ENCODE measurements around the gene TFF2.

The TFF2 gene

GRCh38 chr21:42350927-42351426, at the start of gene TFF2:
TSS of gene TFF2 (minus strand) at chr21:42350994. CDS start at chr21:42350957, 37 bp downstream.
- no peak within 1 kb of the TSS for H3K4me3 ChIP-seq (ENCODE audit: low read depth, low read length)
- no peak for DNase-seq (ENCODE audit: low read depth)

- no peak overlapping the region for H3K4me3 ChIP-seq (ENCODE audit: low read depth, low read length)
- no peak for DNase-seq (ENCODE audit: low read depth)
Measured at GRCh38 chr21:42400525-42400924, 49.7 kb upstream of the TFF2 start.

- no peak for DNase-seq (ENCODE audit: low read depth)
- H3K4me3 ChIP-seq (ENCODE audit: low read depth, low read length), result no peak overlapping the region
Measured at GRCh38 chr21:42398436-42399028, 47.7 kb upstream of the TFF2 start.

- no peak for DNase-seq (ENCODE audit: low read depth)
- H3K4me3 ChIP-seq (ENCODE audit: low read depth, low read length), result no peak overlapping the region
Measured at GRCh38 chr21:42397746-42398394, 47.1 kb upstream of the TFF2 start.

DNA sequence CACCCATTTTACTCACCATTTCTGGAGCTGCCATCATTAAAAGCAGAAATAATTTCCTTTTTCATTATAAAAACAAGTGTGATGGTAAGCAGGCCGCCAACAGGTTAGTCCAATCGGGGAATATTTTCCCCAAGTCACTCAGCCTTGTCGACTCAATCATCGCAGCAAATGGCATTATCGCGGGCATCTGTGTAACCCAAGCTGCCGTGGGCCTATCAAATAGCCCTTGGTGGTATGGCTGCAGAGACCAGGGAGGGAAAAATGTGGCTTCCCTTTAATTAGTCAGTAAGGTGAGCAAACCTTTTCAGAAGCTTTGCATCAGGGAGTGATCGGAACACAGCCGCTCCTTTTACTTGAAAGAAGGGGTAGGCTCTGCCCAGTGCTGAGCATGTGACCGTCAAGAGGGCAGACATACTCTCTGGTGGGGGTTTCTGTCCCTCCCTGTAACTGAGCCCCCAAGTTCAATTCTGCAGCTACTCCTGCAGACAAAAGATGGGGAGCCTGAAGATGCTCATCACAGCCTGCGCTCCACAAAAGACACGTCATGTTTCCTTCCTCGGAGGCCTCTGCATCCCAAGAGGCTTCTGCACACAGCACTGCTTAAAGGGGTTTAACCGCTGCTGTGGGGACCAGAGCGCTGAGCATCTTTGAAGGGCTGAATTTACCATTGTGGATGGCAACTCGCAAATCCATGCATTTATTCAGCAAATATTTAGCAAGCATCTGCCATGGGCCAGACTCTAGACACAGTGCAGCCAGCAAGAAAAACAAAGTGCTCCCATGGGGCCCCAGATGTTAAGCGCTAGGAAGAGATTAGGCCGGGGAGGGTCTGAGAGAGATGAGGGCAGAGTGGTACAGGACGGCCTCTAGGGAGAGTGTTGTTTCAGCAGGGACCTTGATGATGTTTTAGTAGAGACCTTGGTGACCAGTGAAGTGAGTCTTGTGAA, 46.3 kb upstream of the TFF2 start:
- no peak for DNase-seq (ENCODE audit: low read depth)
- H3K4me3 ChIP-seq (ENCODE audit: low read depth, low read length), result no peak overlapping the region

GRCh38 chr21:42395905-42396651, 45.3 kb upstream of the TFF2 start, which contains the start of gene TMPRSS3:
TSS of gene TMPRSS3 (minus strand) at chr21:42396052. CDS start at chr21:42395417, 635 bp downstream.
- no peak for DNase-seq (ENCODE audit: low read depth)
- H3K4me3 ChIP-seq (ENCODE audit: low read depth, low read length), result no peak within 1 kb of the TSS

DNA sequence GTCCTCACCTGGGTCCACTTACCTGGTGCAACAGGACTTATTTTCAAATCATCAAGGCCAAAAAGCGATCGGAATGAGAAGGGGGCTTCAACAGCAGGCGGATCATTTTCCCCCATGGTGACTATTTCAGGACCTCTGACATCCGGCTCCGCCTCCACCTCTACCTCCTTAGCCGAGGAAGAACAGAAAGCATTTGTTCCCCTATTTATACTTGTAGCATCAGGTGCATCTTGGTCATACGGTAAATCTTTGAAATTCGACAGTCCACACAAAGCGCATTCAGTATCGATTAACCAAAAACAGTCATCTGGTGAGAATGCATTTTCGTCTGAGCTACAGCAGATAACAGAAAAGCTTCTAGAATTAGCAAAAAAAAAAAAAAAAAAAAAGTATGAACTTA, 44.5 kb upstream of the TFF2 start:
- H3K4me3 ChIP-seq (ENCODE audit: low read depth, low read length), result no peak overlapping the region
- no peak for DNase-seq (ENCODE audit: low read depth)

DNA sequence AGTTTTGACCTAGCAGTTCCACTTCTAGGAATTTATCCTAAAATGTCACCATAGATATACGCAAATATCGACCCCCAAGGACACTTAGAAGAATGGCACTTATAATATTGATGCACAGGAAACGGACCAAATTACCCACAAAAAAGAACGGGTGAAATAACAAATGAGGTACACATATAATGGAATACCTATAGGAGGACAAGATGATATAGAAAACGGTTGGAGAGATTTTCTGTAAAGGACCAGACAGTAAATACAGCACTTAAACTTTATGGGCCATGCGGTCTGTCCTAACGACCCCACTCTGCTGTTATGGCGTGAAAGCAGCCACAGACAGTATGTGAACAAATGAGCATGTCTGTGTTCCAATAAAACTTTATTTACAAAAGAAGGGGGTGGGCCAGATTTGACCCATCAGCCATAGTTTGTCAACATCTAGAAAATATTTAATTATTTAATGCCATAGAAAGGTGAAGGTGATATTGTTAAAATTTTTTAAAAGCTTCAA, 42.7 kb upstream of the TFF2 start:
- no peak for DNase-seq (ENCODE audit: low read depth)
- no peak overlapping the region for H3K4me3 ChIP-seq (ENCODE audit: low read depth, low read length)

DNA sequence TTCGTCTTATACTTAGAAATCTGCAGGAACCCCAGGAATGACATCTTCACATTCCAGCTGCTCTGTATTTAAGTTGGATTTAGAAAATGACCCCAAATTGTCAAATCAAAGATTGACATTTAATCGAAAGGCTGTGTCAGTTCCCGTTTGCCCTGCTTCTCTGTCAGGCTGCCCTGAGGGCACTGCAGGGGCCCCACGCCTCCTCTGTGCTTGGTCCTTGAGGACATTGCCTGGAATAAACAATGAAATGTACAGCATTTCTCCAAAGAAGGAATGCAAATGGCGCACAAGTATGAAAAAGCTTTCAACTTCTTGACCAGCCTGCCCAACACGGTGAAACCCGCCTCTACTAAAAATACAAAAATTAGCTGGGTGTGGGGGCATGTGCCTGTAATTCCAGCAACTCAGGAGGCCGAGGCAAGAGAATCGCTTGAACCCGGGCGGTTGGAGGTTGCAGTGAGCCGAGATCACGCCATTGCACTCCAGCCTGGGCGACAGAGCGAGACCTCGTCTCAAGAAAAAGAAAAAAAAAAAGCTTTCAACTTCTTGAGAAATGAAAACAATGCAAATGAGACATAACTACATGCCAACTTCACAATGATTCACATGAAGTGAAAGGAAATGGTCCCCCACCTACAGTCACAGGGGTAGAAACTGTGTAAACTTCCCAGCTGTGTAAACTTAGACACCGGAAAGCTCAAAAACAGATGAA, 42.1 kb upstream of the TFF2 start:
- no peak overlapping the region for H3K4me3 ChIP-seq (ENCODE audit: low read depth, low read length)
- DNase-seq (ENCODE audit: low read depth), result no peak

DNA sequence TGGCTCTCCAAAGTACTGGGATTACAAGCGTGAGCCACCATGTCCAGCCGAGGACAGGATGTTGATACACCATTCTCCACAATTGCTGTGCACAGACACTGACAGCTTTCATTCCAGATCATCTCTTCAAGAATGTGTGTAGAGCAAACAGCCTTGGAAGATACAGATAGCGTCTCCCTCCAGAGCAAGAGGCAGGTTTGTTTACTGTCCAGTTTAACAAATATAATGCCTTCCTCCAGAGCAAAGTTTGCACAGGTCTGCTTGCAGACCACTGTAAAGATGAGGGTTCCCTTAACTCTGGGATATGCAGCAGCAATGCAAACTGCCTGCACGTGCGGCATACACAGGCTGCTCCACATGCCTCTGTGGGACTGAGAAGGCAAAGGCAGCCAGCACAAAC, 40.5 kb upstream of the TFF2 start:
- H3K4me3 ChIP-seq (ENCODE audit: low read depth, low read length), result no peak overlapping the region
- no peak for DNase-seq (ENCODE audit: low read depth)

- DNase-seq (ENCODE audit: low read depth), result no peak
- H3K4me3 ChIP-seq (ENCODE audit: low read depth, low read length), result no peak overlapping the region
Measured at GRCh38 chr21:42390696-42391095, 39.9 kb upstream of the TFF2 start.

DNA sequence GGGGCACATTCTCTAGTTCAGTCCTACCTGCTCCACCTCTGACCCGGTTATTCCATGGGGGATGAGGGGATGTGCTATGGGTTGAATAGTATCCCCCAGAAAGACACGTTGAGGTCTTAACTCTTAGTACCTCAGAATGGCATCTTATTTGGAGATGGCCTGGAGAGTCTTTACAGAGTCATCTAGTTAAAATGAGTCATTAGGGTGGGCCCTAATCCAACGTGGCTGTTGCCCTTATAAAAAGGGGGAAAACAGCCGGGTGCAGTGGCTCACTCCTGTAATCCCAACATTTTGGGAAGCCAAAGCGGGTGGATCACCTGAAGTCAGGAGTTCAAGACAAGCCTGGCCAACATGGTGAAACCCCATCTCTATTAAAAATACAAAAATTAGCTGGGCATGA, 39.4 kb upstream of the TFF2 start:
- no peak for DNase-seq (ENCODE audit: low read depth)
- no peak overlapping the region for H3K4me3 ChIP-seq (ENCODE audit: low read depth, low read length)

GRCh38 chr21:42389449-42389835, 38.6 kb upstream of the TFF2 start:
- no peak for DNase-seq (ENCODE audit: low read depth)
- no peak overlapping the region for H3K4me3 ChIP-seq (ENCODE audit: low read depth, low read length)

GRCh38 chr21:42388740-42389448, 38.1 kb upstream of the TFF2 start:
- DNase-seq (ENCODE audit: low read depth), result no peak
- no peak overlapping the region for H3K4me3 ChIP-seq (ENCODE audit: low read depth, low read length)

GRCh38 chr21:42387843-42388340, 37.1 kb upstream of the TFF2 start:
- DNase-seq (ENCODE audit: low read depth), result no peak
- no peak overlapping the region for H3K4me3 ChIP-seq (ENCODE audit: low read depth, low read length)

DNA sequence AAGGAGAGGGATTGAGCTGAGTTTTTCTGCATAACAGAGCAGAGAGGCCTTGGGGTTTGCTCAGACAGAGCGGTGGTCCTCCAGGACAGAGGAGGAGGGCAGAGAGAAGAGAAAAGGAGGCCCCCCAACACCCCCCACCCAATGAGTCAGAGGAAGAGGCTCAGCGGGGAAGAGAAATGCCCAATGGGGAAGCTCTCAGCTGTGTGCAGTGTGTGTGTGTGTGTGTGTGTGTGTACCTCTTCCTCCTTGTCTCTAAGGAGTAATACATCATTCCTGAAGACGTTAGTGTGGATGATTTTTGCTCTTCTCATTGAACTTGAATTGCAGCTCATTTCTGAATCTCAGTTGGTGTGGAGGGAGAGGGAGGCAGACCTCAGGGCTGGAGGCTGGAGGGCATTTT, 36.4 kb upstream of the TFF2 start:
- DNase-seq (ENCODE audit: low read depth), result no peak
- no peak overlapping the region for H3K4me3 ChIP-seq (ENCODE audit: low read depth, low read length)

GRCh38 chr21:42386034-42386591, 35.3 kb upstream of the TFF2 start:
- DNase-seq (ENCODE audit: low read depth), result no peak
- no peak overlapping the region for H3K4me3 ChIP-seq (ENCODE audit: low read depth, low read length)

DNA sequence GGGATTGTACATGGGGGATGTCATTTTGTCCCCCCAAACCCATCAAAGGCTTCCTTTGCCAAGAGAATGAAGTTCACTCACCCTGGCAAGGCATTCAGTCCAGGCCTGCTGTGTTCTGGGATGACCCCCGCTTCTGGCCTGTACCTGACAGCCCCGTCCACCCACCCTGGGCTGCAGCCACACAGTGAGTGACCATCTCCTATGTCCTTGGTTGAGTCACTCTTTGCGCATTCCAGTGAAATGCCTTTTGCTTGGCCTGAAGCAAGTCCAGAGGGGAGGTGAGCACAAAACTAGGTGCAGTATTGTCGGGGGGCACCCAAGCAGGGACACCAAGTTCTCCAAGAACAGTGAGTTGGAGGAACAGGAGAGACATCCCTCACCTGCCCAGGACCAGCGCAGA, 34.8 kb upstream of the TFF2 start:
- no peak for DNase-seq (ENCODE audit: low read depth)
- H3K4me3 ChIP-seq (ENCODE audit: low read depth, low read length), result no peak overlapping the region
